Measurements from ENCODE around the gene SCYGR6. TPM values are rescaled to one million over a fixed set of nuclear protein-coding genes. Genes with fewer than 3 reads are reported as not detected.
"Not testable (repeated sequence)": the region's sequence is repeated elsewhere in the genome, so short reads cannot be mapped to it uniquely, and the experiment has no call there.

SCYGR6 gene
- total RNA-seq, 2 donors from 2014 or later, result not detected

DNA sequence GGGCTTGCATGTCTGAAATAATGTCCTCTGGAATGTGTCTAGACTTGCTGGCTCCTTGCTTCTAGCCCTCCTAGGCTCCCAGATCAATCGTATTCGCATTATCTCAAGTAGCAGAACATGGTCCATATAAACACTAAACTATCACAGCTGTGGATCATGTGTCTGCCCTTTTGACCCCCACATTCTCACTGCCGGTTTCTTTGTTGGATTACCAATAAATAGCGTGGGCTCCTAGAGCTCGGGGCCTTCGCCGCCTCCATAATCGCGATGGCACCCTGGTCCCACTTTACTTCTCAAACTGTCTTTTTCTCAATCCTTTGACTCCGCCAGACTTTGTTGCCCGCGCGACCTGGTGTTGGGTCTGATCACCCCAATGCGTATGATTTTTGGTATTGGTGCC is 14.8 kb upstream of the SCYGR6 start:
- H3K27me3 Mint-ChIP-seq, result peaks cover 10 to 13% of the 10 kb centered on the region in 2 donors
- no peaks in the 10 kb centered on the region for H3K4me1 Mint-ChIP-seq (ENCODE audit: low read depth in 2 of 2)
- DNase-seq (ENCODE audit: low spot score), result no peak
- no peak for ATAC-seq
- H3K27ac Mint-ChIP-seq, result no peak overlapping the region
- no peak overlapping the region for H3K4me3 Mint-ChIP-seq
- H3K9me3 Mint-ChIP-seq, result no peaks in the 10 kb centered on the region
- no peaks in the 10 kb centered on the region for H3K36me3 Mint-ChIP-seq

DNA sequence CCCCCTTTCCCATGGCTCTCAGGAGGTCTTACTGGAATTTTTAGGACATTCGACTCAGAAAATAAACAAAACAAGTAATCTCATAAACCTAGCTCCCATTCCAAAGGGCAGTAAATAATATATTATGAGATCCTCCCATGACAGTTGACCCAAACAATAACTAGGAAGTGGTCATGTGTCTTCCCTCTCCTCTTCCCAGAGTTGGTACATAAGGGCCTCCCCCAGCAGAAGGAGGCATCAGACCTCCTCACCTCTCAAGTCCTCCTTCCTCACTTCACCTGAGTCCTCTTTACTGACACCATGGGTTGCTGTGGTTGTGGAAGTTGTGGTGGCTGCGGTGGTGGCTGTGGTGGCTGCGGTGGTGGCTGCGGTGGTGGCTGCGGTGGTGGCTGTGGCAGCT is 3.5 kb upstream of the SCYGR6 start, which contains the start of gene SCYGR7:
Gene SCYGR7 (plus strand): TSS at position 301 of the 400 bp plus-strand sequence. CDS start 0 bp downstream, at position 301.
- Mint-ChIP-seq H3K27ac (no peak within 1 kb of the TSS), H3K27me3 (peaks cover 3 to 7% of the 10 kb centered on the region in 2 donors), H3K4me1 (ENCODE audit: low read depth in 2 of 2) (no peaks in the 10 kb centered on the region), H3K36me3 (no peaks in the 10 kb centered on the region), H3K4me3 (no peak within 1 kb of the TSS), H3K9me3 (no peaks in the 10 kb centered on the region)
- ATAC-seq (no peak), DNase-seq (ENCODE audit: low spot score) (no peak)

DNA sequence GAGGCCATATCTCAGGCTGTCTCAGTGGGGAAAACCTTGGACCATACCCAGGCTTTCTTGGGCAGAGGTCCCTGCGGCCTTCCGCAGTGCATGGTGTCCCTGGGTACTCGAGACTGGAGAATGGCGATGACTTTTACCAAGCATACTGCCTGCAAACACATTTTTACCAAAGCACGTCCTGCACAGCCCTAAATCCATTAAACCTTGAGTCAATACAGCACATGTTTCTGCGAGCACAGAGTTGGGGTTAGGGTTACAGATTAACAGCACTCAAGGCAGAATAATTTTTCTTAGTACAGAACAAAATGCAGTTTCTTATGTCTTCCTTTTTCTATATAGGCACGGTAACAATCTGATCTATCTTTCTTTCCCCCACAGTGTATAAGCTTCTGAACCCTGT is 1.7 kb downstream of the SCYGR6 start:
- H3K4me3 Mint-ChIP-seq; H3K27ac Mint-ChIP-seq; DNase-seq (ENCODE audit: low spot score); ATAC-seq; H3K9me3 Mint-ChIP-seq; H3K36me3 Mint-ChIP-seq; H3K27me3 Mint-ChIP-seq; H3K4me1 Mint-ChIP-seq (ENCODE audit: low read depth in 2 of 2): not testable (repeated sequence)

DNA sequence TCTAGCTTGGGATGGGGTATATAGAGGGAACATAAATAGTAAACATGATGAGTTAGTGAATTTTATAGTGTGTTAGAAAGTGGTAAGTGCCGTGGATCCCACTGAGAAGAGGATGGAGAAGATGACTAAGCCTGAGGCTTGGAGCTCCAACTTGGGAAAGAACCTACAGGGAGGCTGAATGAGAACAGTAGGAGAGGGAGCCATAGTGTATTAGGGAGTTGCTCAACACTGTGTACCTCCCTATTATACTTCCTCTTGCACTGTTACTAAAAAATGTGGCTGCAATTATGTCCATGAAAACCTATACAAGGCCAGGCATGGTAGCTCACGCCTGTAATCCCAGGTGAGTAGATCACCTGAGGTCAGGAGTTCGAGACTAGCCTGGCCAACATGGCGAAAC is 3.9 kb downstream of the SCYGR6 start:
- Mint-ChIP-seq H3K4me3 (no peak overlapping the region), H3K36me3 (no peaks in the 10 kb centered on the region), H3K27ac (no peak overlapping the region), H3K4me1 (ENCODE audit: low read depth in 2 of 2) (no peaks in the 10 kb centered on the region), H3K9me3 (no peaks in the 10 kb centered on the region), H3K27me3 (peaks cover 3 to 7% of the 10 kb centered on the region in 2 donors)
- DNase-seq (ENCODE audit: low spot score) (no peak), ATAC-seq (no peak)

DNA sequence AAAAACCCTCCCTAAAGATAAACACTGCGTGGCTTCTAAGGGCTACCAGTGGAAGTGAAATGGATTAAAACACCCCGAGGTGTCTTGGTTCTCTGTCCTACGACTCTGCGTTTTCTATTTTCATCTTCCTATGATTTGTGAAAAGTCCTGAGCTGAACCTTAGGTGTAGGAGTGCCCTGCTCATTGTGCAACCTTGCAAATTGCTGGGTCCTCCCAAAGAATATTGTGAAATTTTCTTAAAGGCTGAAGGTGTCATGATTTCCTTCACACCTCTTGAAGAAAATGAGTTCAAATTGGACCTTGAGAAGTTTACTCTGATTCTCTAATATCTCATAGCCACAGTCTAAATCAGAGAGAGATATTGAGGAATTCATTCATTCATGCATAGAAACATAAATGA is 4.9 kb downstream of the SCYGR6 start:
- Mint-ChIP-seq H3K27ac (no peak overlapping the region), H3K36me3 (no peaks in the 10 kb centered on the region), H3K4me3 (no peak overlapping the region), H3K4me1 (ENCODE audit: low read depth in 2 of 2) (no peaks in the 10 kb centered on the region), H3K9me3 (no peaks in the 10 kb centered on the region), H3K27me3 (peaks cover 3 to 7% of the 10 kb centered on the region in 2 donors)
- DNase-seq (ENCODE audit: low spot score) (no peak), ATAC-seq (no peak)

DNA sequence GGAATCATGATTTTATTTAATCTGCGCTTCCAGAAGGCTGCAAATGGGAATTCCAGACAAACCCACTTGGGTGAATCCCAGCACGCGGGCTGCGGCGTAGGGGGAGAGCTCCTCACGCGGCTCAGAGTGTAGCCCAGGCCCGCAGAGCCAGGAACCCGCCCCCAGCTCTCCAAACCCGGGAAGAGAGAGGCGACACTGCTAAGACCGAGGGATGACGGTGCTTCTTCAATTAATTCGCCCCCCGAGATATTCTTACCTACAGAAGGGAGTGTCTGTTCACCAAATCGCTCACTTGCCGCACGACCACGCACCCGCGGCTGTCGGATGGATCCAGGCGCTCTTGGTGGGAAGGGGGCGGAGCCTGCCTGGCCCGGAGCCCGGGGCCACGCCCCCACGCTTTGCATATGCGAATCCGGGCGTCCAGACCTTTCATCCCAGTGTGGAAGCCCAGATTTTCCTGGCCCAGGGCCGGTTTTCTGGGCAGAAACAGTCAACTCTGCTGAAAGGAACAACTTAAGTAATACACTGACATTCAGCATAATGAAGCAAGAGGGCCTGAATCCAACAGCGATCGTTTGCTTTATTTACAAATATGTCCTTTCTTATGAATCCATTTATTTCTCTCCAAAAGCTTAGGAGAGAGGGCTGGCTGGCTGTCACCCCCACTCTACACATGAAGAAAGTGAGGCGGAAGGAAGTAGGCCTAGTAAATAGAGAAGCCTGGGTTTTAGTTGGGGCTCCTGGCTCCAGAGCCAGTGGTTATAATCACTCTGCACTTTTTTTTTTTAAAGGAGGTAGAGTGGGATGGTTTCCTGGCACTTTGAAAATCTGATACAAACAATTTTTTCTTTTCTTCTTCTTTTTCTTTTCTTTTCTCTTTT is 6.6 kb downstream of the SCYGR6 start, which contains the start of gene SLC19A3:
Gene SLC19A3 (minus strand): TSS at position 342 of the 881 bp plus-strand sequence. CDS start 15,710 bp downstream, outside the sequence.
- no peak within 1 kb of the TSS for H3K4me3 Mint-ChIP-seq
- peaks cover 3 to 6% of the 10 kb centered on the region in 2 donors for H3K27me3 Mint-ChIP-seq
- ATAC-seq (no peak), DNase-seq (ENCODE audit: low spot score) (no peak)
- H3K36me3 Mint-ChIP-seq, result no peaks in the 10 kb centered on the region
- H3K27ac Mint-ChIP-seq, result no peak within 1 kb of the TSS
- H3K4me1 Mint-ChIP-seq (ENCODE audit: low read depth in 2 of 2), result no peaks in the 10 kb centered on the region
- H3K9me3 Mint-ChIP-seq, result no peaks in the 10 kb centered on the region

DNA sequence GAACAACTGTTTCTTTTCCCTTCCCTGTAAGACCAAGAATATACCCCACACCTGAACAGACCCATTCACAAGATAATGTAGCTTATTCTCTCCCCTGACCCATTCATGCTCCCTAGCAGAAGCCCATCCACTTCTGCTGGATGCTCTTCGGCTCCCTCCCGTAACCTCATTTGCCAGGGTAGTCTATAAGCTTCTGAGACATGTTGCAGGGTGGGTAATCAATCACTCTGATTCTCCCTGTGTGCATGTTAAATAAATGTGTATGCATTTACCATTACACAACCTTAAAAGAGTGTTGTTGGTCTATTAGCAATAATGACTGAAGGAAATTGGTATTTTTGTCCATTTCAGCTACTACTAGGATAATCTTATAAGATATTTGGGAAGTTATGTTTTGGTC is 8.1 kb downstream of the SCYGR6 start:
- DNase-seq (ENCODE audit: low spot score) (no peak), ATAC-seq (no peak)
- H3K4me1 Mint-ChIP-seq (ENCODE audit: low read depth in 2 of 2), result no peaks in the 10 kb centered on the region
- no peaks in the 10 kb centered on the region for H3K9me3 Mint-ChIP-seq
- H3K27me3 Mint-ChIP-seq, result peaks cover 0 to 3% of the 10 kb centered on the region in 2 donors
- no peaks in the 10 kb centered on the region for H3K36me3 Mint-ChIP-seq
- H3K4me3 Mint-ChIP-seq, result no peak overlapping the region
- H3K27ac Mint-ChIP-seq, result no peak overlapping the region

DNA sequence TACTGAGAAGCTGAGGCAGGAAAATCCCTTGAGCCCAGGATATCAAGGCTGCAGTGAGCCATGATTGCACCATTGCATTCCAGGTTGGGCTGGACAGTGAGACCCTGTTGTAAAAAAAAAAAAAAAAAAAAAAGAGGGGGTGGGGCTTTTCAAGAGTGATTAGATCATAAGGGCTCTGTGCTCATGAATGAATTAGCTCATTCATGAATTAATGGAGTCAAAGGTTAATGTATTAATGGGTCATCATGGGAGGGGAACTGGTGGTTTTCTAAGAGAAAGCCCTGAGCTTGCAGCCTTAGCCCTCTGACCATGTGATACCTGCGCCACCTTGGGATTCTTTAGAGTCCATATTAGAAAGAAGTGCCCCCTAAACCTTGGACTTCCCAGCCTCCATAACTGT is 11.3 kb downstream of the SCYGR6 start:
- H3K4me3 Mint-ChIP-seq, result no peak overlapping the region
- peaks cover 0 to 3% of the 10 kb centered on the region in 2 donors for H3K27me3 Mint-ChIP-seq
- H3K9me3 Mint-ChIP-seq, result no peaks in the 10 kb centered on the region
- ATAC-seq (no peak), DNase-seq (ENCODE audit: low spot score) (no peak)
- H3K27ac Mint-ChIP-seq, result no peak overlapping the region
- no peaks in the 10 kb centered on the region for H3K36me3 Mint-ChIP-seq
- H3K4me1 Mint-ChIP-seq (ENCODE audit: low read depth in 2 of 2), result no peaks in the 10 kb centered on the region

DNA sequence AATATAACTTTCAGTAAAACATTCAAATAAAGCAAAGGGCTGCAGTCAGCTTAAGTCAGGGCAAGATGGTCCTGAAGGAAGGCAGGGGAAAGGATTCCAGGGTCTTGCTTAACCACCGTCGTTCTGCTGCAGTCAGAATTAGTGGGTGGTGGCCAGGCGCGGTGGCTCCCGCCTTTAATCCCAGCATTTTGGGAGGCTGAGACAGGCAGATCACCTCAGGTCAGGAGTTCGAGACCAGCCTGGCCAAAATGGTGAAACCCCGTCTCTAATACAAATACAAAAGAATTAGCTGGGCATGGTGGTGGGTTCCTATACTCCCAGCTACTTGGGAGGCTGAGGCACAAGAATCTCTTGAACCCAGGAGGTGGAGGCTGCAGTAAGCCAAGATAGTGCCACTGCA is 13.6 kb downstream of the SCYGR6 start:
- no peak for ATAC-seq
- Mint-ChIP-seq H3K9me3 (no peaks in the 10 kb centered on the region), H3K4me3 (no peak overlapping the region), H3K27ac (no peak overlapping the region), H3K27me3 (peaks cover 0 to 2% of the 10 kb centered on the region in 2 donors), H3K4me1 (ENCODE audit: low read depth in 2 of 2) (no peaks in the 10 kb centered on the region), H3K36me3 (no peaks in the 10 kb centered on the region)
- no peak for DNase-seq (ENCODE audit: low spot score)

DNA sequence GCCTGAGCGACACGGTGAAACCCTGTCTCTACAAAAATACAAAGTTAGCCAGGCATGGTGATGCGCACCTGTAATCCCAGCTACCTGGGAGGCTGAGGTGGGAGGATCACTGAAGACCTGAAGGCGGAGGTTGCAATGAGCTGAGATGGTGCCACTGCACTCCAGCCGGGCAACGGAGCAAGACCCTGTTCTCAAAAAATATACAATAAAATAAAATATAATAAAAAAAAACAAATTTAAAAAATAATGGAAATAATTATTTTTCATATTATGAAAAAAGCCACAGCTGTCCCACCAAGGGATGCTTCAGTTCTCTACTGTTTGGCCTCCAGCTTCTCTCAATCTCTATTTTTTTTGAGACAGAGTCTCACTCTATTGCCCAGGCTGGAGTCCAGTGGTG is 17.2 kb downstream of the SCYGR6 start:
- Mint-ChIP-seq H3K4me1 (ENCODE audit: low read depth in 2 of 2) (no peaks in the 10 kb centered on the region), H3K9me3 (no peaks in the 10 kb centered on the region), H3K27ac (no peak overlapping the region), H3K27me3 (peaks cover 4 to 14% of the 10 kb centered on the region in 2 donors), H3K36me3 (no peaks in the 10 kb centered on the region), H3K4me3 (no peak overlapping the region)
- DNase-seq (ENCODE audit: low spot score) (no peak), ATAC-seq (no peak)

DNA sequence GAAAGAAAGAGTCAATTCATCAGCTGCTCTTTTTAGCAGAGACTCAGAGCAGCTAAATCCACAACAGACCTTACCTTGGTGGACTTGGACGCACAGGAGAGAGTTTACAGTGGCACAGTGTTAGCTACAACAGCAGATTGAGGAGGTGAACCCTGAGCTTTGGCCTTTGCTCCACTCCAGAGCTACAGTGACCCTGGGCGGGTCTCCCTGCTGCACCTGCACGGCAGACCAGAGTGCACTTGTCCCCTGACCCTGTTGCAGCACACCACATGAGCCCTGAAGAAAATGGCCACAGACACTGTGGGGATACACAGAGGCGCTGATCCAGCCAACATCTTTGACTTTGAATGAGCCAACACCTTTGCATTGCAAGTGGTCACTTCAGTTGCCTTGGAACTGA is 17.7 kb downstream of the SCYGR6 start:
- Mint-ChIP-seq H3K36me3 (no peaks in the 10 kb centered on the region), H3K27me3 (peaks cover 4 to 16% of the 10 kb centered on the region in 2 donors), H3K27ac (no peak overlapping the region), H3K4me1 (ENCODE audit: low read depth in 2 of 2) (no peaks in the 10 kb centered on the region), H3K9me3 (no peaks in the 10 kb centered on the region), H3K4me3 (no peak overlapping the region)
- ATAC-seq, result peak in 1 of 2 donors; percentile 40
- no peak for DNase-seq (ENCODE audit: low spot score)

DNA sequence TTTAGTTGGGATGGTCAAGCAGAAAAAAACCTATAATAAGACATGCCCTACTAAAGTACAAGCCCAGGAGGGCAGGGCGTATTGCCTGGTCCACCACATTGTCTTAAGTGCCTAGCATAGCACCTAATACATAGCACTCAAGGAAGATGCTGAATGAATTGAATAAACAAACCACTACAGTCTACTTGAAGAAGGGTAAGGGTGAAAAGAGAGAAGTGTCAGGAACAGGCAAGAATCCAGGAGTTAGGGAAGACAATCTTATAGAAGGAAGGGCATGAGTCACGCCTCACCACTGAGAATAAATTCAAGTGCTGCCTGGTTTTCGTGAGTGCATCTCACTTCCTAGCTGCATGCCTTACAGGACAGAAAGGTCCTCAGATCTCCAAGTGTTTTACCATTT is 20.6 kb downstream of the SCYGR6 start:
- no peak for DNase-seq (ENCODE audit: low spot score)
- ATAC-seq, result no peak
- Mint-ChIP-seq H3K27me3 (peaks cover 4 to 25% of the 10 kb centered on the region in 2 donors), H3K9me3 (no peaks in the 10 kb centered on the region), H3K27ac (no peak overlapping the region), H3K4me3 (no peak overlapping the region), H3K36me3 (no peaks in the 10 kb centered on the region), H3K4me1 (ENCODE audit: low read depth in 2 of 2) (no peaks in the 10 kb centered on the region)

DNA sequence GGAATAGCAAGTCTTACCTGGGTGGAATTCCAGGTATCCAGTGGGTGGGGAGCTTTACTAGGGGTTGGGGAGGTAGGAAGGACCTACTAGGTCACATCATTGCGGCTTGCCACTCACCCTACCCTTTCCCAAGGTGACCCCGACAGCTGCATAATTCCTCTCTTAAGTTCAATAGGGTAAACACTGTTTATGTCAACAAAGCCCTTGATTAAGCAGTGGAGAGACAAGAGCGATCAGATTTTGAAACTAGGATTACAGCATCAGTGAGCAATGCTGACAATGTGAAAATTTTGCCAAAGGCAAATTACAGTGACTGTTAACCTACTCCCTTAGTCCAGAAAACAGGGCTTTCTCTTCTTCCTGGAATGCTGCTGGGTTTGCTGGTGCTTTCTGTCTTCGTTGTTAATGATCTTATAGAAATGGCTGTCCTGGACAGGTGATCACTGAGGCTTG is 21.3 kb downstream of the SCYGR6 start:
- no peaks in the 10 kb centered on the region for H3K4me1 Mint-ChIP-seq (ENCODE audit: low read depth in 2 of 2)
- H3K27ac Mint-ChIP-seq, result no peak overlapping the region
- ATAC-seq (no peak), DNase-seq (ENCODE audit: low spot score) (no peak)
- H3K36me3 Mint-ChIP-seq, result no peaks in the 10 kb centered on the region
- H3K4me3 Mint-ChIP-seq, result no peak overlapping the region
- no peaks in the 10 kb centered on the region for H3K9me3 Mint-ChIP-seq
- H3K27me3 Mint-ChIP-seq, result peaks cover 4 to 25% of the 10 kb centered on the region in 2 donors

DNA sequence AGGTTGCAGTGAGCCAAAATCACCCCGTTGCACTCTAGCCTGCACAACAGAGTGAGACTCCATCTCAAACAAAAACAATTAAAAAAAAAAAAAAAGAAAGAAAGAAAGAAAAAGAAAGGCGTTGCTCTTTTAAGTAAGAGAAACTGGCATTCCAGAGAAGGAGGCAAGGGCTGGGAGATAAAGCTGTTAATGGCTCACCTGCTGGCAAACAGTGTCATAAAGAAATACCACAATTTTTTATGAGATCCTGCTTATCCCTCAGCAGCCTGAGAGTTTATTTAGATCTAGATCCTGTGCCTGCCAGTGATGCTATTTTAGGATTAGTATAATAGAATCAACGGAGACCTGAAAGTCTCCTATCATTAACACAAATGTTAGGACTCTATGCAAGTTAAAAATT is 23.0 kb downstream of the SCYGR6 start:
- H3K4me3 Mint-ChIP-seq, result no peak overlapping the region
- DNase-seq (ENCODE audit: low spot score) (no peak), ATAC-seq (no peak)
- no peaks in the 10 kb centered on the region for H3K9me3 Mint-ChIP-seq
- H3K27me3 Mint-ChIP-seq, result peaks cover 2 to 25% of the 10 kb centered on the region in 2 donors
- H3K4me1 Mint-ChIP-seq (ENCODE audit: low read depth in 2 of 2), result no peaks in the 10 kb centered on the region
- no peaks in the 10 kb centered on the region for H3K36me3 Mint-ChIP-seq
- H3K27ac Mint-ChIP-seq, result no peak overlapping the region
